CD14-positive monocyte (primary cell): ENCODE results near the gene ZBTB7C. TPM values are rescaled to one million over a fixed set of nuclear protein-coding genes. Genes with fewer than 3 reads are reported as not detected.

Source experiments
- DNase-seq, 3 donors: peaks; one replicate each; pipeline ENCODE4 v3.0.0-alpha.2; 2011 to 2022
- H2AFZ ChIP-seq: 2 replicates; pipeline ENCODE4 v1.6.0; 2012; ENCODE audit warnings: mild to moderate bottlenecking, low read depth, low read length, inconsistent platforms; ENCODE audit not compliant: insufficient read depth, poor library complexity, severe bottlenecking
- H3K27ac ChIP-seq, 2 donors: 1 replicate in 1 of 2; 2 replicates in 1 of 2; pipeline ENCODE4 v1.5.1; 2012 to 2013; ENCODE audit warnings: low read length in 2 of 2, control low read depth in 1 of 2, inconsistent platforms in 1 of 2, low read depth in 1 of 2, mild to moderate bottlenecking in 1 of 2
- H3K27me3 ChIP-seq, 2 donors: one replicate each; pipeline versions ENCODE4 v1.6.0 to v1.6.1; 2011 to 2013; ENCODE audit warnings: low read length in 2 of 2; ENCODE audit not compliant: control insufficient read depth in 2 of 2, insufficient read depth in 2 of 2
- H3K36me3 ChIP-seq, 2 donors: replicated peaks in 1 of 2; 1 replicate in 1 of 2; 2 replicates in 1 of 2; pipeline versions ENCODE4 v1.5.1 to v1.6.1; 2012 to 2013; ENCODE audit warnings: low read length in 2 of 2, control low read depth in 1 of 2, inconsistent platforms in 1 of 2, mild to moderate bottlenecking in 1 of 2; ENCODE audit not compliant: insufficient read depth in 2 of 2, control insufficient read depth in 1 of 2
- H3K4me1 ChIP-seq, 2 donors: 1 replicate in 1 of 2; 2 replicates in 1 of 2; pipeline versions ENCODE4 v1.5.1 to v1.6.1; 2012 to 2013; ENCODE audit warnings: low read length in 2 of 2, control low read depth in 1 of 2, inconsistent platforms in 1 of 2, mild to moderate bottlenecking in 1 of 2, moderate library complexity in 1 of 2; ENCODE audit not compliant: insufficient read depth in 2 of 2, control insufficient read depth in 1 of 2
- H3K4me2 ChIP-seq: replicated peaks from 2 replicates; pipeline ENCODE3; 2012; ENCODE audit warnings: low read length, moderate library complexity, mild to moderate bottlenecking; ENCODE audit not compliant: poor library complexity, severe bottlenecking; ENCODE audit errors: extremely low read depth
- H3K4me3 ChIP-seq, 3 experiments: fragments of 200-600 bp in 1 of 3; sonication (generic) in 1 of 3; replicated peaks in 1 of 3; 1 replicate in 2 of 3; 2 replicates in 1 of 3; pipeline ENCODE4 v1.5.1; 2011 to 2013; ENCODE audit warnings: low read length in 3 of 3, mild to moderate bottlenecking in 3 of 3, control low read depth in 2 of 3, low read depth in 2 of 3, inconsistent platforms in 1 of 3, moderate library complexity in 1 of 3
- H3K79me2 ChIP-seq: 2 replicates; pipeline ENCODE4 v1.6.0; 2012; ENCODE audit warnings: mild to moderate bottlenecking, control low read depth, inconsistent platforms, low read length, moderate library complexity; ENCODE audit not compliant: insufficient read depth
- H3K9ac ChIP-seq: 2 replicates; pipeline ENCODE4 v1.6.0; 2017; ENCODE audit warnings: low read length, mild to moderate bottlenecking; ENCODE audit not compliant: insufficient read depth, poor library complexity, severe bottlenecking
- H3K9me3 ChIP-seq, 2 donors: replicated peaks in 1 of 2; 1 replicate in 1 of 2; 2 replicates in 1 of 2; pipeline versions ENCODE4 v1.5.1 to v1.6.1; 2012 to 2013; ENCODE audit warnings: low read length in 2 of 2, control low read depth in 1 of 2; ENCODE audit not compliant: control insufficient read depth in 1 of 2, insufficient read depth in 1 of 2
- H4K20me1 ChIP-seq: 2 replicates; pipeline ENCODE4 v1.6.0; 2012; ENCODE audit warnings: mild to moderate bottlenecking, low read length, control low read depth, moderate library complexity; ENCODE audit not compliant: insufficient read depth
- H3K27ac Mint-ChIP-seq, 7 donors: one replicate each; pipeline ENCODE4 v1.8.0; 2020; ENCODE audit warnings: mild to moderate bottlenecking in 7 of 7, mixed read lengths in 7 of 7, moderate library complexity in 6 of 7, inconsistent platforms in 2 of 7
- H3K27me3 Mint-ChIP-seq, 3 donors: one replicate each; pipeline ENCODE4 v1.8.0; 2021 to 2022; ENCODE audit warnings: low read depth in 3 of 3, mild to moderate bottlenecking in 3 of 3, mixed read lengths in 3 of 3, moderate library complexity in 3 of 3, inconsistent platforms in 1 of 3
- H3K36me3 Mint-ChIP-seq, 2 donors: one replicate each; pipeline ENCODE4 v1.8.0; 2020; ENCODE audit warnings: mixed read lengths in 2 of 2, inconsistent platforms in 1 of 2, mild to moderate bottlenecking in 1 of 2
- H3K4me1 Mint-ChIP-seq: one replicate; pipeline ENCODE4 v1.8.0; 2020; ENCODE audit warnings: mild to moderate bottlenecking, mixed read lengths
- H3K4me3 Mint-ChIP-seq, 2 donors: one replicate each; pipeline ENCODE4 v1.8.0; 2020; ENCODE audit warnings: mild to moderate bottlenecking in 2 of 2, mixed read lengths in 2 of 2, moderate library complexity in 1 of 2
- H3K9me3 Mint-ChIP-seq, 7 donors: one replicate each; pipeline ENCODE4 v1.8.0; 2020 to 2022; ENCODE audit warnings: mixed read lengths in 7 of 7, mild to moderate bottlenecking in 6 of 7, moderate library complexity in 6 of 7, inconsistent platforms in 2 of 7
- WGBS: methylation state at CpG from one replicate; pipeline ENCODE4 v1.1.5; 2013; ENCODE audit warnings: missing lambda C conversion rate; ENCODE audit not compliant: insufficient coverage; 5-methylcytosine and 5-hydroxymethylcytosine counted together
- intact Hi-C, 2 donors: fragments of 100-400 bp; cut with micrococcal nuclease; formaldehyde crosslinking; loops; one replicate each; pipeline versions ENCODE4 v1.15.0 to v1.15.1; 2023
- polyA plus RNA-seq, 3 donors: library from polyadenylated mRNA; depleted of rRNA in 1 of 3; unstranded in 2 of 3; stranded (reverse) in 1 of 3; fragments of 300-500 nt in 2 of 3; fragments of >200 nt in 1 of 3; fragmentation: Illumina TruSeq in 2 of 3; gene quantifications; 1 replicate in 2 of 3; 2 replicates in 1 of 3; pipeline ENCODE4 v1.2.3, GENCODE V29; 2012 to 2021
- TF ChIP-seq, protein P1 (sequence below): fragments of 200-600 bp; IDR thresholded peaks from one replicate; pipeline ENCODE4 v1.8.0; 2022; ENCODE audit warnings: antibody characterized with exemption, mild to moderate bottlenecking

ZBTB7C gene
- polyA plus RNA-seq, 3 donors: 0.03 to 0.09 TPM; not detected in 1

- no peak overlapping the region for H3K4me2 ChIP-seq
- 0% methylated on average over 6 of the region's 14 CpGs for WGBS
- TF ChIP-seq, protein P1, sequence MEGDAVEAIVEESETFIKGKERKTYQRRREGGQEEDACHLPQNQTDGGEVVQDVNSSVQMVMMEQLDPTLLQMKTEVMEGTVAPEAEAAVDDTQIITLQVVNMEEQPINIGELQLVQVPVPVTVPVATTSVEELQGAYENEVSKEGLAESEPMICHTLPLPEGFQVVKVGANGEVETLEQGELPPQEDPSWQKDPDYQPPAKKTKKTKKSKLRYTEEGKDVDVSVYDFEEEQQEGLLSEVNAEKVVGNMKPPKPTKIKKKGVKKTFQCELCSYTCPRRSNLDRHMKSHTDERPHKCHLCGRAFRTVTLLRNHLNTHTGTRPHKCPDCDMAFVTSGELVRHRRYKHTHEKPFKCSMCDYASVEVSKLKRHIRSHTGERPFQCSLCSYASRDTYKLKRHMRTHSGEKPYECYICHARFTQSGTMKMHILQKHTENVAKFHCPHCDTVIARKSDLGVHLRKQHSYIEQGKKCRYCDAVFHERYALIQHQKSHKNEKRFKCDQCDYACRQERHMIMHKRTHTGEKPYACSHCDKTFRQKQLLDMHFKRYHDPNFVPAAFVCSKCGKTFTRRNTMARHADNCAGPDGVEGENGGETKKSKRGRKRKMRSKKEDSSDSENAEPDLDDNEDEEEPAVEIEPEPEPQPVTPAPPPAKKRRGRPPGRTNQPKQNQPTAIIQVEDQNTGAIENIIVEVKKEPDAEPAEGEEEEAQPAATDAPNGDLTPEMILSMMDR: no peak
- no peaks in the 10 kb centered on the region for H3K79me2 ChIP-seq
- no peaks in the 10 kb centered on the region for H3K36me3 ChIP-seq
- H3K27me3 ChIP-seq: peaks cover 48 to 79% of the 10 kb centered on the region in 2 donors
- peaks cover 0 to 21% of the 10 kb centered on the region in 2 donors for H3K9me3 ChIP-seq
- Mint-ChIP-seq H3K9me3 (peaks cover 0 to 12% (median 3%) of the 10 kb centered on the region in 7 donors), H3K27ac (no peak overlapping the region), H3K27me3 (peaks cover 69 to 78% (median 70%) of the 10 kb centered on the region in 3 donors), H3K4me1 (peaks cover 2% of the 10 kb centered on the region), H3K4me3 (peak overlapping the region in 1 of 2 donors; percentile 76), H3K36me3 (no peaks in the 10 kb centered on the region)
- no peak for DNase-seq
- no peak overlapping the region for H2AFZ ChIP-seq
- no peak overlapping the region for H3K9ac ChIP-seq
- peaks cover 8 to 13% of the 10 kb centered on the region in 2 donors for H3K4me1 ChIP-seq
- no peak overlapping the region for H3K27ac ChIP-seq
- intact Hi-C loops: no loop called here
- H3K4me3 ChIP-seq: no peak overlapping the region
- H4K20me1 ChIP-seq: no peaks in the 10 kb centered on the region
Measured at GRCh38 chr18:48135436-48135966, 273.7 kb downstream of the ZBTB7C start.

GRCh38 chr18:48134609-48135008, 274.6 kb downstream of the ZBTB7C start:
- H3K27ac ChIP-seq: no peak overlapping the region
- no peak overlapping the region for H3K9ac ChIP-seq
- H3K4me1 ChIP-seq: peaks cover 8 to 13% of the 10 kb centered on the region in 2 donors
- no peaks in the 10 kb centered on the region for H3K36me3 Mint-ChIP-seq
- peak overlapping the region in 1 of 2 donors; percentile 76 for H3K4me3 Mint-ChIP-seq
- TF ChIP-seq, protein P1: no peak
- H3K27ac Mint-ChIP-seq: no peak overlapping the region
- intact Hi-C loops: no loop called here
- H3K36me3 ChIP-seq: no peaks in the 10 kb centered on the region
- peaks cover 2% of the 10 kb centered on the region for H3K4me1 Mint-ChIP-seq
- no peak overlapping the region for H2AFZ ChIP-seq
- H3K27me3 Mint-ChIP-seq: peaks cover 69 to 77% (median 72%) of the 10 kb centered on the region in 3 donors
- 78% methylated on average over 5 of the region's 5 CpGs for WGBS
- H3K27me3 ChIP-seq: peaks cover 48 to 79% of the 10 kb centered on the region in 2 donors
- DNase-seq: no peak
- peaks cover 0 to 12% (median 3%) of the 10 kb centered on the region in 7 donors for H3K9me3 Mint-ChIP-seq
- H3K79me2 ChIP-seq: no peaks in the 10 kb centered on the region
- peaks cover 0 to 21% of the 10 kb centered on the region in 2 donors for H3K9me3 ChIP-seq
- no peak overlapping the region for H3K4me3 ChIP-seq
- no peak overlapping the region for H3K4me2 ChIP-seq
- no peaks in the 10 kb centered on the region for H4K20me1 ChIP-seq
